HG03097 (cell line): ENCODE measurements around the gene CIBAR2.

Source experiments
- ATAC-seq: cut with Tn5 transposase; IDR thresholded peaks from one replicate; pipeline ENCODE4 v1.9.1; 2021; ENCODE audit not compliant: unreplicated experiment, low FRiP score

The CIBAR2 gene

GRCh38 chr16:85112364-85112763 lies at the start of gene CIBAR2:
Gene CIBAR2, minus strand, starts transcription at chr16:85112472. Its CDS starts 120 bp downstream, at chr16:85112352.
- no peak for ATAC-seq

- no peak for ATAC-seq
Measured at GRCh38 chr16:85159179-85159980, 47.1 kb upstream of the CIBAR2 start.

- no peak for ATAC-seq
Measured at GRCh38 chr16:85158743-85159178, 46.5 kb upstream of the CIBAR2 start.

GRCh38 chr16:85157813-85158742 lies 45.8 kb upstream of the CIBAR2 start:
- no peak for ATAC-seq

- ATAC-seq, result no peak
Measured at GRCh38 chr16:85157372-85157771, 45.1 kb upstream of the CIBAR2 start.

GRCh38 chr16:85156869-85157268 lies 44.6 kb upstream of the CIBAR2 start:
- no peak for ATAC-seq

- no peak for ATAC-seq
Measured at GRCh38 chr16:85156440-85156839, 44.2 kb upstream of the CIBAR2 start.

- ATAC-seq, result no peak
Measured at GRCh38 chr16:85153656-85154091, 41.4 kb upstream of the CIBAR2 start.

- no peak for ATAC-seq
Measured at GRCh38 chr16:85153046-85153445, 40.8 kb upstream of the CIBAR2 start.

GRCh38 chr16:85152414-85153030 lies 40.2 kb upstream of the CIBAR2 start:
- no peak for ATAC-seq

- no peak for ATAC-seq
Measured at GRCh38 chr16:85151603-85152413, 39.5 kb upstream of the CIBAR2 start.

- no peak for ATAC-seq
Measured at GRCh38 chr16:85151079-85151602, 38.9 kb upstream of the CIBAR2 start.

GRCh38 chr16:85150331-85150940 lies 38.2 kb upstream of the CIBAR2 start:
- ATAC-seq, result no peak

- ATAC-seq, result no peak
Measured at GRCh38 chr16:85149776-85150175, 37.5 kb upstream of the CIBAR2 start.

- no peak for ATAC-seq
Measured at GRCh38 chr16:85148931-85149330, 36.7 kb upstream of the CIBAR2 start.

GRCh38 chr16:85146922-85147651 lies 34.8 kb upstream of the CIBAR2 start:
- no peak for ATAC-seq

GRCh38 chr16:85146532-85146797 lies 34.2 kb upstream of the CIBAR2 start:
- no peak for ATAC-seq

- no peak for ATAC-seq
Measured at GRCh38 chr16:85145734-85146531, 33.7 kb upstream of the CIBAR2 start.
